IPS-15b (cell line): ENCODE data around the gene SOST.
"Not testable (repeated sequence)": the region's sequence is repeated elsewhere in the genome, so short reads cannot be mapped to it uniquely, and the experiment has no call there.

Experiments used
- H3K27me3 ChIP-seq: one replicate; pipeline ENCODE4 v1.6.1; 2013; ENCODE audit warnings: low read length; ENCODE audit not compliant: control insufficient read depth, insufficient read depth
- H3K36me3 ChIP-seq: one replicate; pipeline ENCODE4 v1.6.1; 2013; ENCODE audit warnings: low read length; ENCODE audit not compliant: control insufficient read depth, insufficient read depth
- H3K4me1 ChIP-seq: one replicate; pipeline ENCODE4 v1.6.1; 2013; ENCODE audit warnings: mild to moderate bottlenecking, low read length; ENCODE audit not compliant: control insufficient read depth, insufficient read depth
- H3K4me3 ChIP-seq: one replicate; pipeline ENCODE4 v1.5.1; 2013; ENCODE audit warnings: low read depth, low read length
- H3K9ac ChIP-seq: one replicate; pipeline ENCODE4 v1.6.1; 2013; ENCODE audit warnings: low read depth, mild to moderate bottlenecking, low read length
- H3K9me3 ChIP-seq: one replicate; pipeline ENCODE4 v1.6.1; 2013; ENCODE audit warnings: mild to moderate bottlenecking, low read length; ENCODE audit not compliant: control insufficient read depth, insufficient read depth

Gene SOST

GRCh38 chr17:43758497-43759174 lies at the start of gene SOST:
Gene SOST, minus strand, starts transcription at chr17:43758791. Its CDS starts 50 bp downstream, at chr17:43758741.
- H3K4me1 ChIP-seq = peaks cover 5% of the 10 kb centered on the region
- peaks cover 23% of the 10 kb centered on the region for H3K27me3 ChIP-seq
- no peak within 1 kb of the TSS for H3K9ac ChIP-seq

DNA sequence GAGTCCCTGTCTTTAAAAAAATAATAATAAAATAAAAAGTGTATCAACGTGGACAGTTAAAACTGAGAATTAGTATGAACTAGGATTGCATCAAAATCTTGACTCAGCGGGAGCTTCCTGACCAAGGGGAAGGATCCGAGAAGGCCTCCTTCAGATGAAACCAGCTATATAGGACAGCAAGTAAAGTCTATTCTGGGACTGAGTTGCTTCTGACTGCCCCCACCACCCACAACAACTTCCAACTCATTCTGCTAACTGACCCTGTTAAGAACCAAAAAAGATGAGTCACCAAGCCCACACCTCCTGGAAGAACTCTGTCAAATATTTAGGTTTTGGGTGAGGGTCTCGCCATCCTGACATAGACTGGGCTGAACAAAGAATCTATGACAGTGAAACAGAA lies 49.5 kb upstream of the SOST start:
- Histone ChIP-seq H3K9ac (no peak overlapping the region), H3K4me3 (no peak overlapping the region), H3K27me3 (no peaks in the 10 kb centered on the region), H3K9me3 (no peaks in the 10 kb centered on the region), H3K36me3 (peaks cover 3% of the 10 kb centered on the region), H3K4me1 (peaks cover 20% of the 10 kb centered on the region)

More at GRCh38 chr17:43758497-43759174, at the start of gene SOST:
- Histone ChIP-seq H3K9me3 (no peaks in the 10 kb centered on the region), H3K4me3 (no peak within 1 kb of the TSS), H3K36me3 (no peaks in the 10 kb centered on the region)

DNA sequence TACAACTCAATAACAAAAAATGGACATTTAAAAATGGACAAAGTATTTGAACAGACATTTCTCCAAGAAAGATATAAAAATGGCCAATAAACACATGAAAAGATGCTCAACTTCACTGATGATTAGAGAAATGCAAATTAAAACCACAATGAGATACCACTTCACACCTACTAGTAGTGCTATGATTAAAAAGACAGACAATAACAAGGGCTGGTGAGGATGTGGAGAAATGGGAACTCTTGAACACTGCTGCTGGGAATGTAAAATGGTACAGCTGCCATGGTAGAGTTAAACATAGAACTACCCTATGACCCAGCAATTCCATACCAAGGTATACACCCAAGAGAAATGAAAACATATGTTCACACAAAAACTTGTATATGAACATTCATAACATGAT lies 46.5 kb upstream of the SOST start:
- Histone ChIP-seq H3K27me3 (no peaks in the 10 kb centered on the region), H3K9ac (no peak overlapping the region), H3K4me1 (peaks cover 18% of the 10 kb centered on the region), H3K9me3 (no peaks in the 10 kb centered on the region), H3K4me3 (no peak overlapping the region), H3K36me3 (no peaks in the 10 kb centered on the region)

DNA sequence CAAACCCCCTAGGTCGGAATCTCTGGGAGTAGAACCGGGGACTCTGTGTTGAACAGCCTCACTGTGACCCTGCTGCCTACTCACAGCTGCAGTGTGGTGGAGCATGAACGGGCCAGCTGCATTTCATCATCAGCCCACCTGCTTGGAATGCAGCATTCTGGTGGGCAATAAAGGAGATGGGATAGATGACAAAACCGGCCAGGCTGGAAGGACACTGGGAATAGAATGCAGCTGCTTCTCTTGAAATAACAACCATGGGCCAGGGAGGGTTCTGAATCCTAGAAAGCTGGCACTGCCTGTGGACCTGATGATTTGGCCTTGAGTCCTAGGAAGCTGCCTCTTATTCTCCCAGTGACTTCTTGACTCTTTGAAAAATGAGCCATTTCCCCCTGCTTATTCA lies 45.2 kb upstream of the SOST start:
- Histone ChIP-seq H3K4me3 (no peak overlapping the region), H3K27me3 (no peaks in the 10 kb centered on the region), H3K9me3 (no peaks in the 10 kb centered on the region), H3K36me3 (no peaks in the 10 kb centered on the region), H3K9ac (peak overlapping the region; percentile 28), H3K4me1 (peaks cover 18% of the 10 kb centered on the region)

- no peaks in the 10 kb centered on the region for H3K9me3 ChIP-seq
- no peaks in the 10 kb centered on the region for H3K36me3 ChIP-seq
- no peak overlapping the region for H3K4me3 ChIP-seq
- no peak overlapping the region for H3K9ac ChIP-seq
- no peaks in the 10 kb centered on the region for H3K27me3 ChIP-seq
- peaks cover 18% of the 10 kb centered on the region for H3K4me1 ChIP-seq
Measured at GRCh38 chr17:43801844-43802243, 43.3 kb upstream of the SOST start.

DNA sequence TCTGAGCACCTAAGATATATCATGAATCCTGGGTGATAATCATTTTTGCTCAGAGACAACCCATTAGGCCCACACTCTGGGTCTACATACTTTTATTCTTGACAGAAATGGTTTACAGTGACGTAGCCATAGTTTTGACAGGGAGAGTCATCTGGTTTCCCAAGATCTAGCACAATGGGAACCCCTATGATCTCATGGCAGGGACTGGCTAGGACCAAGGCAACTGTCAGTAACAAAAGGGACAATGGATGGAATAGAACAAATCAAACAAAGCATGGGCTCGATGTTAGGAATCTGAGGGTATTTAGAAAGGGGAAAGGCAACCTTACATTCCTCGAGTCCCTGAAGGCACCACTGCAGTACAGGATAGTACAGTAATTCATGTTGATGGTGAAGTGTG lies 42.1 kb upstream of the SOST start:
- H3K4me3 ChIP-seq = no peak overlapping the region
- H3K9ac ChIP-seq = no peak overlapping the region
- H3K36me3 ChIP-seq = no peaks in the 10 kb centered on the region
- no peaks in the 10 kb centered on the region for H3K9me3 ChIP-seq
- H3K27me3 ChIP-seq = no peaks in the 10 kb centered on the region
- peaks cover 18% of the 10 kb centered on the region for H3K4me1 ChIP-seq

DNA sequence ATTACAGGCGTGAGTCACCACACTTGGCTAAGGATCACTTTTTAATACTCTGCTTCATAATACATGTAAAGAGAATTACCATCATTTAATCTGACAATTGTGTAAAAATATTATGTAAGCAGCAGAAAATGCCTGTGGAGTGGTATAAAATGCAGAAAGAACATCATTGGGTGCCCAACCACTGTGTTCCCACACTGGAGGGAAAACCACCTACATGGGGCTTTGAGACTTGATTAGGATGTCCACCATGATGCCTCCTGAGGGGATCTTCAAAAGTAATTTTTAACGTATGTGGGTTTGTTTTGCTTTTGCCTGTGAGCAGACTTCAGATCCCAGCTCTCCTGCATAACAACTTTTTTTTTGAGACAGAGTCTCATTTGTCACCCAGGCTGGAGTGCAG lies 40.5 kb upstream of the SOST start:
- Histone ChIP-seq H3K9ac (no peak overlapping the region), H3K36me3 (no peaks in the 10 kb centered on the region), H3K4me3 (no peak overlapping the region), H3K27me3 (no peaks in the 10 kb centered on the region), H3K9me3 (no peaks in the 10 kb centered on the region), H3K4me1 (peaks cover 14% of the 10 kb centered on the region)

- H3K36me3 ChIP-seq, H3K9me3 ChIP-seq, H3K4me3 ChIP-seq, H3K27me3 ChIP-seq, H3K9ac ChIP-seq, H3K4me1 ChIP-seq: not testable (repeated sequence)
Measured at GRCh38 chr17:43798024-43798423, 39.4 kb upstream of the SOST start.

DNA sequence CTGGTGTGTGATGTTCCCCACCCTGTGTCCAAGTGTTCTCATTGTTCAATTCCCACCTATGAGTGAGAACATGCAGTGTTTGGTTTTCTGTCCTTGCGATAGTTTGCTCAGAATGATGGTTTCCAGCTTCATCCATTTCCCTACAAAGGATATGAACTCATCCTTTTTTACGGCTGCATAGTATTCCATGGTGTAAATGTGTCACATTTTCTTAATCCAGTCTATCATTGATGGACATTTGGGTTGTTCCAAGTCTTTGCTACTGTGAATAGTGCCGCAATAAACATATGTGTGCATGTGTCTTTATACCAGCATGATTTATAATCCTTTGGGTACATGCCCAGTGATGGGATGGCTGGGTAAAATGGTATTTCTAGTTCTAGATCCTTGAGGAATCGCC lies 34.1 kb upstream of the SOST start:
- H3K27me3 ChIP-seq, H3K9ac ChIP-seq, H3K36me3 ChIP-seq, H3K4me3 ChIP-seq, H3K4me1 ChIP-seq, H3K9me3 ChIP-seq: not testable (repeated sequence)

- H3K9me3 ChIP-seq = no peaks in the 10 kb centered on the region
- H3K4me1 ChIP-seq = peaks cover 3% of the 10 kb centered on the region
- H3K9ac ChIP-seq = no peak overlapping the region
- no peaks in the 10 kb centered on the region for H3K36me3 ChIP-seq
- H3K4me3 ChIP-seq = no peak overlapping the region
- no peaks in the 10 kb centered on the region for H3K27me3 ChIP-seq
Measured at GRCh38 chr17:43791589-43791988, 33.0 kb upstream of the SOST start.

DNA sequence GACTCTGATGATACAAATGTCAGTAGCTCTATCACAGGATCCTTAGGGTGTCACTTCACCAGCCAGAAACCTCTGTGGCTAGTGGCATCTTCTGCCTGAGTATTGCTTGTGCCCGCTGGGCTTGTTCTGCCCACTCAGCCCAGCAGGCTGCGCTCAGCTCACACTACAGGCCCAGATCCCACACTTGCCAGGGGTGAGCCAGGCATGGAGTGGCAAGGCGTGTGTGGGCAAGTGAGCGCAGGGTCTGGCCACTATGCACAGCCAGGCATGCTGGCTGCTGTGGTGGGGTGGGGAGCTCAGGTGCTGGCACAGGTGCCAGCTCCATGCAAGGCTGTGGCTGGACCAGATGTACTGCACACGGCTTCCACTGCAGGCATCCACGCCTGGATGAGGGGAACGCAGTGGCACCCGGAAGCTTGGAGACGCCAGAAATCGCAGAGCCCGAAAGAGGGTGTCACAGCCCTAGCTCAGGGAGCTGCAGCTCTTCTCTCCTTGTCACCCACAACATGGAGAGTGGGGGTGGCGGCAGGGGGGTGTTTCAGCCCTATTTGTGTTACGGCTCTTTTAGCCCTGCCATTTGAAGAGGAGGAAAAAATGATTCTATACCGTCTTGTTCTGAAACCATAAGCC lies 31.8 kb upstream of the SOST start:
- Histone ChIP-seq H3K27me3 (no peaks in the 10 kb centered on the region), H3K9ac (no peak overlapping the region), H3K4me1 (peaks cover 3% of the 10 kb centered on the region), H3K36me3 (no peaks in the 10 kb centered on the region), H3K9me3 (no peaks in the 10 kb centered on the region), H3K4me3 (no peak overlapping the region)

DNA sequence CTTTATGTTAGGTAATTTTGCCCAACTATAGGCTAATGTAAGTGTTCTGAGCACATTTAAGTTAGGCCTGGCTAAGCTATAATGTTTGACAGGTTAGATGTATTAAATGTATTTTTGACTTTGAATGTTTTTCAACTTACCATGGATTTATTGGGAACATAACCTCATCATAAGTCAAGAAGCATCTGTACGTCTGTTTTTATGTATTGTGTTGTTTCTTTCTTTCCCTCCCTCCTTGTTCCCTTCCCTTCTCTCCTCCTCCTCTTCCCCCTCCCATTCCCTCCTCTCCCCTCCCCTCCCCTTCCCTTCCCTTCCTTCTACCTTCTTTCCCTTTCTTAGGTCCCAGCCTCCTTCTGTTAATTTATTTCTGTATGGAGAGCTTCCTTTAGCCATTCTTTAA lies 30.9 kb upstream of the SOST start:
- Histone ChIP-seq H3K4me1 (peaks cover 3% of the 10 kb centered on the region), H3K9ac (no peak overlapping the region), H3K4me3 (no peak overlapping the region), H3K27me3 (no peaks in the 10 kb centered on the region), H3K9me3 (no peaks in the 10 kb centered on the region), H3K36me3 (no peaks in the 10 kb centered on the region)
